SU-DHL-6 (cell line): ENCODE results near the gene ENTREP3.

Source experiments
- CTCF ChIP-seq: fragments of 200-600 bp; sonication (generic); IDR thresholded peaks from one replicate; pipeline ENCODE4 v1.5.1; 2017; ENCODE audit warnings: antibody characterized with exemption, mild to moderate bottlenecking, low read length, moderate library complexity; ENCODE audit not compliant: insufficient read depth, poor library complexity, severe bottlenecking
- EZH2phosphoT487 ChIP-seq: fragments of 200-600 bp; sonication (generic), shearing (Covaris generic); conservative IDR thresholded peaks from 2 replicates; pipeline ENCODE4 v1.6.1; 2018; ENCODE audit warnings: mild to moderate bottlenecking, antibody characterized with exemption, low read length, moderate library complexity, mixed read lengths

- TF ChIP-seq CTCF = no peak
- TF ChIP-seq EZH2phosphoT487 = no peak
Observed at GRCh38 chr1:155223047-155223446, 32.2 kb downstream of the ENTREP3 start.
